ENCODE measurements around the gene SLC7A8. TPM values are rescaled to one million over a fixed set of nuclear protein-coding genes. Genes with fewer than 3 reads are reported as not detected.

Gene SLC7A8
- total RNA-seq, 1 donor, result 2.2 TPM

GRCh38 chr14:23101213-23101970 lies 82.1 kb downstream of the SLC7A8 start:
- DNase-seq (ENCODE audit: low read depth in 2 of 3, low spot score in 2 of 3), result no peak

DNA sequence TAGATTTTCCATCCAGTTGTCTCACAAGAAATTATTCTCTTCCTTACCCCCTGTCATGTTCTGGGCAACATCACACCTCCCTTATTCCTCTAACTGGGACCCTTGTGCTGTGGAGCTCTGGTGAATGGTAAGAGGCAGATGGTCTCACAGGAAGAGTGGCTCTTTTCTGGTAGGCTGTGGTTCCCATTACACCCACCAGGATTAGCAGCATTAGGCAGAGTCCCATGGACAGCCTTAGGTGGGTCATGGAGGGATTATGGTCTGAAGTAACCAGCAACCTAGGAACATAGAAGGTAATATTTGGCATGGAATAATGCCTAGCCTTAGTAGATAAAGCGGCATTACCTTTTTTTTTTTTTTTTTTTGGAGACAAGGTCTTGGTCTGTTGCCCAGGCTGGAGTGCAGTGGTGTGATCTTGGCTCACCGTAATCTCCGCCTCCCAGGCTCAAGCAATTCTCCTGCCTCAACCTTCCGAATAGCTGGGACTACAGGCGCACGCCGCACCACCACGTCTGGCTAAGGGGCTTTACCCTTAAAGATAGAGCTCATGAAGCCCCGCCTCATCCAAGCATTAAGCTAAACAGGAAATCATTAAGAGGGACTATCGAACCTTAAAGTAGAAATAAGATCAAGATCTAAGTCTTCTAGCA lies 84.1 kb downstream of the SLC7A8 start:
- DNase-seq (ENCODE audit: low read depth in 2 of 3, low spot score in 2 of 3), result no peak

DNA sequence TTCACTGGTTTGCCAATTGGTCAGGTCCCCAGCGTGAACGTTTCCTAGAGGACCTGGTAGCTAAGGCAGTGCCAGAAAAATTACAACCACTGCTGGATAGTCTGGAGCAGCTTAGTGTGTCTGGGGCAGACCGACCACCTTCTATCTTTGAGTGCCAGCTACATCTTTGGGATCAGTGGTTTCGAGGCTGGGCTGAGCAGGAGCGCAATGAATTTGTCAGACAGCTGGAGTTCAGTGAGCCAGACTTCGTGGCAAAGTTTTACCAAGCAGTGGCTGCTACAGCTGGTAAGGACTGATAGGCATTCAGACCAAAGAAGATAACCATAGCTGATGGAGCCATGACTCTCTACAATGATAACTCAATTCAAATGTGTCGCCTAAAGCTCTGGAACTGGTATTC lies 85.7 kb downstream of the SLC7A8 start:
- DNase-seq (ENCODE audit: low read depth in 2 of 3, low spot score in 2 of 3), result peak in 1 of 3 donors; percentile 31

- DNase-seq (ENCODE audit: low read depth in 2 of 3, low spot score in 2 of 3), result peak; percentile 99 to 100 (median 100)
Measured at GRCh38 chr14:23095196-23096108, 88.0 kb downstream of the SLC7A8 start, which contains the start of gene C14orf119. Gene C14orf119, plus strand, starts transcription at chr14:23095505. Its CDS starts 2,154 bp downstream, at chr14:23097659.

- peak in 2 of 3 donors; percentile 92 to 96 for DNase-seq (ENCODE audit: low read depth in 2 of 3, low spot score in 2 of 3)
Measured at GRCh38 chr14:23094666-23095195, 88.7 kb downstream of the SLC7A8 start, which contains the start of gene ACIN1. Gene ACIN1, minus strand, starts transcription at chr14:23095136. Its CDS starts 24 bp downstream, at chr14:23095112.

DNA sequence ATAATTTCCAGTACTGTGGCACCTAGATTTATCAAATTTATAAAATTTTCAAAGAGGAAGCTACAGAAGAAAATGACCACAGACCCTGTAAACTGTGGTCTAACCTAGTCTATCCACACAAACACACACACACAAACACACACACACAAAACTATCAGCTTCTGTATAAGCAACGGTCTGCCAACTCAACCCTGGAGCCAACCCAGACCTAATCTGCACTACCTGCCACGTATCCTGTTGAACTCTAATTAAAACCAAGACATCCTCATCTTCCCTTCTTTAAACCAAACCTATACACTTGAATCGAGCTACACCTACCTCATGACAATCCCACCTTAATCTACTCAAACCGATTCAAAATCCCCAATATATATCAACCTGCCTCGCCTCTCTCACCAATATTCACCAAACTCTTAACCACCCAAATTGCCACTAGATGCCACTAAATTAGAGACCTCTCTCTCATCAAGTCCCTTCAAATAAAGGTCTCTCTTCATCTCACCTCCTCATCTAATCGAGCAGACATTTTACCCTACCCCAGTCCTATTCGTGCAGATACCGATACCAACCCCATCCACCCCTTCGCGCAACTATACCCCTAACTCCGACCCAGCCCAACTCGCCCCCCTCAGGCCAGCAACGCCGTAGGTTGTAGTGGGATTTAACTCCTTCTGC lies 89.3 kb downstream of the SLC7A8 start:
- peak in 1 of 3 donors; percentile 20 for DNase-seq (ENCODE audit: low read depth in 2 of 3, low spot score in 2 of 3)

GRCh38 chr14:23093526-23093925 lies 89.9 kb downstream of the SLC7A8 start:
- no peak for DNase-seq (ENCODE audit: low read depth in 2 of 3, low spot score in 2 of 3)

GRCh38 chr14:23093104-23093503 lies 90.4 kb downstream of the SLC7A8 start:
- no peak for DNase-seq (ENCODE audit: low read depth in 2 of 3, low spot score in 2 of 3)

GRCh38 chr14:23091294-23092225 lies 91.9 kb downstream of the SLC7A8 start:
- DNase-seq (ENCODE audit: low read depth in 2 of 3, low spot score in 2 of 3), result no peak

DNA sequence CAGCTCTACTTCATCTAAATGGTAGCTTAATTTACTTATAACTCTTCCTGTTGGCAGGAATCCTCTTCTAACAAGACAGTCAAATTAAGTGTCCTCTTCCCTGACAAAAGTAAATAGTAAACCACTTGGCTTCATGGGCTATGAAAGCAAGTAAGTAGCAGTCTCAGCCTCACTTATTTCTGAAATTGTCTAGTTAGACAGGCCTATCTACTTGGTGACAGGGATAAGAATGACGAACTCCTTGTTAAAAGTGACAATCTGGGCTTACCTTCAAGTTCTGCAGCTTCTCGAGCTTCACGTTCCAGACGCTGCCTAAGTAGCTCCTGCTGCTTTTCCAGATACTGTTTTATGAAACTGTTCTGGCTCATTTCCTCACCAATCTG lies 93.2 kb downstream of the SLC7A8 start:
- no peak for DNase-seq (ENCODE audit: low read depth in 2 of 3, low spot score in 2 of 3)

DNA sequence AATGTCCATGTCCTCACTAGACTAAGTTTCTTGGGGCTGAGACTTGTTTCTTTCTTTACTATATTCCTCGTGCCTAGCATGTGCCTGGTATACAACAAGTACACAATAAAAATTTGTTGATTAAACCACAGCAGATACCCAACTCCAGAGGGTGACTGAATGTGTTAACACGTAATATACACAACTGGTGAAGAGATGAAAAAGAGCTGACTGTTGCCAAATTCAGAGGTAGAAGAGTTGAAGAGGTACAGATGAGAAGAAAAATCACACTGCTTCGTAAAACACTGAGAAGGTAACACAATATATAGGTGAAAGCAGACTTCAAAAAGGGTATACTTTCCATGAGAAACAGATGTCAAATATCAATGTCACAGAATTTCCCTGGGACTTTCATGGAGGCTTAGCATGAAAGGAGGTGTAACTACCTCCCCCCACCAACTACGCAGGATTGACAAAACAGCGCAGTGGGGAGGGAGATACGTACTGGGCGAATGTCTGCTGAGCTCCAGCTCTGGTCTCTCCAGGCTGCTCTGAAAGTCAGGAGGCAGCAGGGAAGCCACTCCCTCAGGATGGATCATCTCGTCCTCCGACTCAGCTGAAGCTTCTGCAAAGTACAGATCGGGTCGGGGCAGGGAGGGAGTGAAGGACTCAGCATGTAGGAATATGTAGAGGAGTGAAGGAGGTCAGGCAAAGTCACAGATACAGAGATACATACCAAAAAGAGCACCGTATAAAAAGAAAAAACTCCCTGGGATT lies 93.8 kb downstream of the SLC7A8 start:
- no peak for DNase-seq (ENCODE audit: low read depth in 2 of 3, low spot score in 2 of 3)

- no peak for DNase-seq (ENCODE audit: low read depth in 2 of 3, low spot score in 2 of 3)
Measured at GRCh38 chr14:23086565-23086964, 96.9 kb downstream of the SLC7A8 start.

- DNase-seq (ENCODE audit: low read depth in 2 of 3, low spot score in 2 of 3), result no peak
Measured at GRCh38 chr14:23085458-23085857, 98.0 kb downstream of the SLC7A8 start.

- no peak for DNase-seq (ENCODE audit: low read depth in 2 of 3, low spot score in 2 of 3)
Measured at GRCh38 chr14:23080474-23080873, 103.0 kb downstream of the SLC7A8 start.

DNA sequence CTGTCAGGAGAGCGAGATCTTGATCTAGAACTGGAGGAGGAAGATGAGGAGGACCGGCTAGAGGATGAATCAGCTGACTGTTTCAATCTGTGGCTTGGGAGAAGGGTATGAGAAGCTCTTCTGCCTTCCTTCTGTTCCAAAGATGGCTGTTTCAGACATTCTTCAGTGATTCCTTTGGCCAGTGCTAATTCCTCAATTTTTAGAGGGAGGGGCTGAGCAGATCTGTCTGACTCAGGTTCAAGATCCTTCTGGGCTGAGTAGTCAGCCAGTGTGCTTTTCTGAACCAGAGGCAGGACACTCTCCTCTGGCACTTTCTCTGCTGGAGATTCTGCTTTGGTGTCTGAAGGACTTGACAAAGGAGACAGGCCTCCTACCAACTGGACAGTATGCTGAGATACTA lies 103.7 kb downstream of the SLC7A8 start:
- no peak for DNase-seq (ENCODE audit: low read depth in 2 of 3, low spot score in 2 of 3)

DNA sequence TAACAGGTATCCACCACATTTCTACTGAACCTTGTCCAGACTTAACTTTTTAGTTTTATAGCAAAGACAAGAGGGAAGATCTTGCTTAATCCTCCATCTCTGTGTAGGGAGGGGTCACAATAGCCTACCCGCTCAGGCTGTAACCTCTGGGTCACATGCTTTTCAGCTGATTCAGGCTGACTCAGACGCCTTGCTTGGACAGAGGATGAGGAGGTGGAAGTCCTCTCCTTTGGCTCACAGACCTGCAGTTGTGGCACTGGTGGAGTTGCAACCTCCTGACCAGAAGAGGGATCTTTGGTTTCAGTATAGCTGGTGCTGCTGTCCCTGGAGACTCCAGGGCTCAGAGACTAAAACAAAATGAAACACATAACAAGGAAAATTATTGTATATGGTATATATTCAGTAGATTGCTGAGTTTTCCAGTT lies 104.8 kb downstream of the SLC7A8 start:
- DNase-seq (ENCODE audit: low read depth in 2 of 3, low spot score in 2 of 3), result no peak

- DNase-seq (ENCODE audit: low read depth in 2 of 3, low spot score in 2 of 3), result no peak
Measured at GRCh38 chr14:23077962-23078361, 105.5 kb downstream of the SLC7A8 start.

DNA sequence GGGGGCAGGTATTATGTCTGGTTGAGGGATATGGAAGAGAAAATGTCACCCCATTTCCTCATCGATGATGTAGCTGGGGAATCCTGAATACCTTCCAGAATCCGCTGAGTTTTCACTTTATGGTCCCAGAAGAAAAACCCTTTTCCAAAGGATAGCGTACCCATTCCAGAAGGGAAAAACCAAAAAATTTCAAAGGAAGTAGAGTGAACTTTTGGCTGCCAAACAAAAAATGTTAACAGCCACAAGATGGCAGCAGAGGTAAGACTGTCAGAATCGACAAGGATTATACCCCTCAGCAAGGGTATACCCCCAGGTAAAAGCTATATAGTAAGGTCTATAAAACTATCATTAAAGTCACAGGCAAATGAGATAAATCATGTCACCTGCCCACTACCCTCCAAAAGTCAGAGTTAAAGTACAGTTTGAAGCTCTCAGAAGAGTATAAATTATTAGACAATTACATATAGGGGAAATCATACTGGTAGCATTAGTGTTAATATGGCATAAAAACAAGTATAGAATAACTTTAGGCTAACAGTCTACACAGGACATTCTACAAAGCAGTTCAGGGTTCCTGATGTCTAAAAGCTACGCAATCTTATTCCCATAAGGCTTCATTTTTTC lies 106.6 kb downstream of the SLC7A8 start:
- DNase-seq (ENCODE audit: low read depth in 2 of 3, low spot score in 2 of 3), result peak in 2 of 3 donors; percentile 29 to 58
